IPS-20b (cell line): ENCODE results near the gene MED12L.

Source experiments
- H3K27ac ChIP-seq: one replicate; pipeline ENCODE4 v1.5.1; 2013; ENCODE audit warnings: low read length
- H3K27me3 ChIP-seq: 2 replicates; pipeline ENCODE4 v1.6.1; 2013; ENCODE audit warnings: mild to moderate bottlenecking, low read length, inconsistent platforms; ENCODE audit not compliant: insufficient read depth
- H3K36me3 ChIP-seq: 2 replicates; pipeline ENCODE4 v1.6.1; 2013; ENCODE audit warnings: low read depth, mild to moderate bottlenecking, inconsistent platforms, low read length, moderate library complexity; ENCODE audit not compliant: insufficient read depth
- H3K4me1 ChIP-seq: 2 replicates; pipeline ENCODE4 v1.6.1; 2013; ENCODE audit warnings: mild to moderate bottlenecking, control low read depth, inconsistent platforms, low read length, moderate library complexity; ENCODE audit not compliant: insufficient read depth
- H3K4me3 ChIP-seq: 2 replicates; pipeline ENCODE4 v1.5.1; 2013; ENCODE audit warnings: mild to moderate bottlenecking, low read length, inconsistent platforms
- H3K9ac ChIP-seq: 2 replicates; pipeline ENCODE4 v1.6.1; 2013; ENCODE audit warnings: low read depth, mild to moderate bottlenecking, inconsistent platforms, low read length, moderate library complexity
- H3K9me3 ChIP-seq: 2 replicates; pipeline ENCODE4 v1.6.1; 2013; ENCODE audit warnings: mild to moderate bottlenecking, low read depth, low read length, inconsistent platforms; ENCODE audit not compliant: insufficient read depth

Gene MED12L

DNA sequence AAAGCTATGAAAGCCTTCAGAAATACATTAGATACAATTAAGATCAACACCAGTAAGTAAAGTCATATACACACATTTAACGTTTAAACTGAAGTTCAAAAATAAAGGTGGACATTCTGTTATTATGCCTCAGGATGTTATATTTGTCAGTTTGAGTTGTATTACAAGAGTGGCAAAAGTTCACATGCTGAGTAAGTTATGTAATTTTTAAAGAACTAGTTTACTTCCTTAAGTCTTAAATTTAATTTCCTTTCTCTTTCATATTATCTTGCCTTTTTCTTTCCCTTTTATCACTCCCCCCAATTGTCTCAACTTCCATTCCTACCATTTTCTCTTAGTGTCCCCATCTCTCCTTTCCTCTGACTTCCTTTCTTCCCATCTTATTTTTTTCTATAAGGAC lies 236.1 kb downstream of the MED12L start:
- Histone ChIP-seq H3K36me3 (no peaks in the 10 kb centered on the region), H3K27me3 (no peaks in the 10 kb centered on the region), H3K27ac (no peak overlapping the region), H3K4me1 (peaks cover 12% of the 10 kb centered on the region), H3K9ac (no peak overlapping the region), H3K4me3 (no peak overlapping the region), H3K9me3 (no peaks in the 10 kb centered on the region)

DNA sequence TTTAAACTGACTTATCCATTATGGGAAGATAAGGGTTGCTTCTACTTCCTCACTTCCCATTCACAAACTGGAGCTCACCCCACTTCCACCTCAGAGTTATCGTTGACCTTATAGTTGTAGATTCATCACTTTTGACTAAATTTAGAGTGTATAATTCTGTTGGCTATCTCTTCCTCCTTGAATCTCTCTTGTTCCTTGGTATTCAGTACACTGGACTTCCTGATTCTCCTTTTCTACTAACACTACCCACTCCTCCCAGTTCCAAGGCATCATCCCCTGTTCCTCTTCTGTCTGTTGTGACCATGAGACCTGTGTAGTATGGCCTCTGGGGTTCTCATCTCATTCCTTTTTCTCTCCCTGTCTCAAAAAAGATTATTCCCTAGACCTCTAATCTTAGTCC lies 237.0 kb downstream of the MED12L start:
- H3K9me3 ChIP-seq: no peaks in the 10 kb centered on the region
- no peak overlapping the region for H3K27ac ChIP-seq
- no peak overlapping the region for H3K4me3 ChIP-seq
- H3K4me1 ChIP-seq: peaks cover 9% of the 10 kb centered on the region
- H3K36me3 ChIP-seq: no peaks in the 10 kb centered on the region
- H3K9ac ChIP-seq: no peak overlapping the region
- H3K27me3 ChIP-seq: no peaks in the 10 kb centered on the region

DNA sequence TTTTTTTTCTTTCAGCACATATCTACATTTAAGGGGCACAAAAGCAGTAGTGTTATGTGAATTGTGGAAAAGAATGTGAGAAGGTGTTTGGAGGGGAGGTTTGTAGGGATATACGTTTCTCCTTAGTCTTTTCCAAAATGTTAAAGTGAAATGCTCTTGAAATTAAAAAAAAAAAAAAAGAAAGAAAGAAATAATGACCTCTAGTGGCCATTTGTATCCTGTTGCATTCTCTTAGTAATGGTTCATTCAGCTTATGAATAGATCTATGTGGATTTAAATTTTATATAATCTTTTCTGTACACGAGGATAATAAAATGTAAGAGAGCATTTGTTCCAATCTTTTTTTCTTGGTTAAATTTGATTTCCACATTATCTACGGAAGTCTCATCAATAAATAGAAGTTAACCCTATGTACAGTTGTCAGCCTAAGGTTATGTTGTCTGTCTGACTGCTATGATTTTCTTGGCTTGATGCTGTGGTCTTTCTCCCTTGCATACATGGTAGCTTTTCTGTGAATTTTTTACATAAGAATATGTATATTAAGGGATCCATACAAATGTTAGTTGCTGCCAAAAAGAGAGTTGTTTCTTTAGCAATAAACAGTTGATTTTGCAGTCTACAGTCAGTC lies 242.2 kb downstream of the MED12L start:
- no peak overlapping the region for H3K27ac ChIP-seq
- H3K4me3 ChIP-seq: no peak overlapping the region
- no peak overlapping the region for H3K9ac ChIP-seq
- H3K9me3 ChIP-seq: no peaks in the 10 kb centered on the region
- H3K36me3 ChIP-seq: no peaks in the 10 kb centered on the region
- no peaks in the 10 kb centered on the region for H3K27me3 ChIP-seq
- H3K4me1 ChIP-seq: no peaks in the 10 kb centered on the region

- Histone ChIP-seq H3K9me3 (no peaks in the 10 kb centered on the region), H3K9ac (no peak overlapping the region), H3K4me3 (no peak overlapping the region)
These were observed 243.0 kb downstream of the MED12L start for GRCh38 chr3:151328298-151328995.

GRCh38 chr3:151329363-151329762 lies 243.9 kb downstream of the MED12L start, which contains the start of gene P2RY13:
Gene P2RY13 (minus strand): TSS chr3:151329549. CDS start chr3:151329528, 21 bp downstream.
- Histone ChIP-seq H3K4me1 (no peaks in the 10 kb centered on the region), H3K36me3 (no peaks in the 10 kb centered on the region), H3K27me3 (no peaks in the 10 kb centered on the region), H3K9ac (no peak within 1 kb of the TSS), H3K4me3 (no peak within 1 kb of the TSS), H3K27ac (no peak within 1 kb of the TSS), H3K9me3 (no peaks in the 10 kb centered on the region)

More at GRCh38 chr3:151328298-151328995, 243.0 kb downstream of the MED12L start:
- no peaks in the 10 kb centered on the region for H3K27me3 ChIP-seq
- no peaks in the 10 kb centered on the region for H3K4me1 ChIP-seq
- H3K36me3 ChIP-seq: no peaks in the 10 kb centered on the region
- no peak overlapping the region for H3K27ac ChIP-seq

- Histone ChIP-seq H3K36me3 (no peaks in the 10 kb centered on the region), H3K9ac (no peak overlapping the region), H3K4me1 (no peaks in the 10 kb centered on the region), H3K9me3 (no peaks in the 10 kb centered on the region), H3K27me3 (no peaks in the 10 kb centered on the region), H3K4me3 (no peak overlapping the region), H3K27ac (no peak overlapping the region)
These were observed 244.9 kb downstream of the MED12L start for GRCh38 chr3:151330379-151330778.

DNA sequence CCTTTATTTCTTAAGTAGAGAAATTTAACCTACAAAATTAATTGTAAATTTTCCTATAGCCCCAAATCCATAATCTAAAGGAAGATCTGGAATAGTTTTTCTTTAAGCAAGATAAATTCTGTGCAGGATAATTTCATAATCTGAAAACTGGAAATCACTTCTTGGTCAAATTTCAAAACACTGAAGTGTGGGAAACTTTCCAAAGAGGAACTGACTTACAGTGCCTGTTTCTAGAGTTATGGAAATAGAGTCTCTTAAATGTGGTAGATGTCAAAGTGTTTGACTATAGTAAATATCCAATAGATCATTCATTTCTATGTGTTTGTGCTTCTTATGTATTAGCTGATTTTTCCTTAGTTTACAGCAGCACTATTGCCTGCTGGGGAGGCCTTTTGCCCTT lies 245.4 kb downstream of the MED12L start:
- no peaks in the 10 kb centered on the region for H3K27me3 ChIP-seq
- no peak overlapping the region for H3K4me3 ChIP-seq
- no peaks in the 10 kb centered on the region for H3K36me3 ChIP-seq
- H3K9me3 ChIP-seq: no peaks in the 10 kb centered on the region
- H3K9ac ChIP-seq: no peak overlapping the region
- H3K27ac ChIP-seq: no peak overlapping the region
- H3K4me1 ChIP-seq: no peaks in the 10 kb centered on the region

GRCh38 chr3:151331696-151332095 lies 246.2 kb downstream of the MED12L start:
- Histone ChIP-seq H3K9ac (no peak overlapping the region), H3K27me3 (no peaks in the 10 kb centered on the region), H3K36me3 (no peaks in the 10 kb centered on the region), H3K4me3 (no peak overlapping the region), H3K9me3 (no peaks in the 10 kb centered on the region), H3K4me1 (no peaks in the 10 kb centered on the region), H3K27ac (no peak overlapping the region)

GRCh38 chr3:151345859-151346258 lies 260.4 kb downstream of the MED12L start:
- no peak overlapping the region for H3K27ac ChIP-seq
- H3K9ac ChIP-seq: no peak overlapping the region
- no peaks in the 10 kb centered on the region for H3K27me3 ChIP-seq
- no peaks in the 10 kb centered on the region for H3K36me3 ChIP-seq
- peaks cover 28% of the 10 kb centered on the region for H3K4me1 ChIP-seq
- no peaks in the 10 kb centered on the region for H3K9me3 ChIP-seq
- no peak overlapping the region for H3K4me3 ChIP-seq

DNA sequence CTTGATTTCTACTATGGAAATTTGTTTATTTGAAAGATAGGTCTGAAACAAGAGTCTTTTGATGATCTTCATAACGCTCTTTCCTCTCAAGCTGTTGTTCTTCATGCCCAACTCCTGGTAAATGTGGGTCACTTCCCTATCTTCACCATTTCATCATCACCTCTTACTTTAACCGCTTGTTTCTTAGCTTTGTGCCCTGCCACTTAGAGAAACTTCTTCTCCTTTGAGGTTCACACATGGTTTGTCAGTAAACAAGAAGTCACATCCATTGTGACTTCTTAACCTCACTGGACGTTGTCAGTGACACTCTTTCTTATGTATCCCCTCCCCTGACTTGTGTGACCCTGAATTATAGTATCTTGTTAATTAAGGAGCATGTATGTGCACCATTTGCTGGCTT lies 260.8 kb downstream of the MED12L start:
- Histone ChIP-seq H3K36me3 (no peaks in the 10 kb centered on the region), H3K4me3 (no peak overlapping the region), H3K9ac (no peak overlapping the region), H3K4me1 (peaks cover 32% of the 10 kb centered on the region), H3K9me3 (no peaks in the 10 kb centered on the region), H3K27me3 (no peaks in the 10 kb centered on the region), H3K27ac (no peak overlapping the region)

GRCh38 chr3:151347432-151347831 lies 262.0 kb downstream of the MED12L start:
- H3K4me3 ChIP-seq: no peak overlapping the region
- no peak overlapping the region for H3K27ac ChIP-seq
- peaks cover 34% of the 10 kb centered on the region for H3K4me1 ChIP-seq

GRCh38 chr3:151350656-151351055 lies 265.2 kb downstream of the MED12L start:
- Histone ChIP-seq H3K27me3 (no peaks in the 10 kb centered on the region), H3K9me3 (no peaks in the 10 kb centered on the region), H3K27ac (no peak overlapping the region), H3K4me1 (peaks cover 34% of the 10 kb centered on the region), H3K9ac (no peak overlapping the region), H3K4me3 (no peak overlapping the region), H3K36me3 (peaks cover 5% of the 10 kb centered on the region; the same call in 1 of the 2 replicates)

More at GRCh38 chr3:151347432-151347831, 262.0 kb downstream of the MED12L start:
- Histone ChIP-seq H3K36me3 (no peaks in the 10 kb centered on the region), H3K27me3 (no peaks in the 10 kb centered on the region), H3K9me3 (no peaks in the 10 kb centered on the region), H3K9ac (no peak overlapping the region)
